Dedifferentiated amniotic fluid mesenchymal stem cell (primary cell): ENCODE measurements around the gene TXNDC16.

ENCODE experiments used
- DNase-seq: peaks from one replicate; pipeline ENCODE4 v3.0.0-alpha.2; 2016; ENCODE audit errors: extremely low spot score

TXNDC16 gene

DNA sequence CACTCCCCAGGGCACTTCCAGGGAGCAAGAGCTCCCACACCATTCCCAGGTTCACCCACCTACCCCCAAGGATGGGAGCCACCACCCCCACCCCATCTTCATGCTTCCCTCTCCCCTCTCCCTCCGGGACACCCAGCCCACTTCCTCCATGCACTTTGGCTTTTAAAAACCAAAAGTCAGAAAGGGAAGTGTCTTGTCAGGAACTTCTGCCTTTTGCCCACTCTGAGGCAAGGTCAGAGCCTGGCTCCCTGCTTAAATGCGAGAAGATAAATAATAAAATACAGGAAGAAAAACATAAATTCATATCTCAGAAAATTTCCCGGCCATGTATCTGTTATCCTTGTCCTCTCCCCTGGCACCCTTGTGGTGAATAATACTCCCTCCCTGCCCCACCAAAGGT, 156.6 kb downstream of the TXNDC16 start:
- DNase-seq: no peak

DNA sequence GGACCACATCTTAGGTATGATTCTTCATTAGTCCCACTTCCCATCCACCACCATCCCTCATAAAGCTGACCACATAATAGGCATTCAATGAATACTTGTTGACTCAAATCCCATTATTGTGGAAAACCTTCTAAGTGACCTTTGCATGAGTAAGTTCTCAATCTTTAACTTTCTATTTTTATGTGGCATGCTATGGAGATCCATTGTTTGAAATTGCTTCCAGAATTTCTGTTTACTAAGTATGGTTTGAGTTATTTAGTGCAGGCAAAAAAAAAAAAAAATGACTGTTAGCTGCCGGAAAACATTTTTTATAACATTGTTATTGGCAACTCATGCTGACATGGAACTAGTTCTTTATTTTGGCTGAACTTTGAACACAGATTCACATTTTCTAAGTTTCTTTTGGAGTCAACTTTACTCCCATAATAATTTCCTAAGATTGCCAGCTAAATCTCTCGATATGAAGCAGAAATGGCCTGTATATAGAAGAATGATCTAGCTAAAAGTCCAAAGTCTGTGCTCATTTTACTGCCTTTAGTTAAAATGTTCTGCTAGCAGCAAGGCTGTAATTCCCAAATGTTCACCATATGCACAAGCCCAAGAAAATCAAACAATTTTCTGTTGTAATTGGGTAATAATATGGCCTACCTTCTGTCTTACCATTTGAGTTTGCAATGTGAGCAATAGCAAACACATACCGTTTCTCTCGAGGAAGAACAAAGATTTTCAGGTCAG, 160.3 kb downstream of the TXNDC16 start:
- peak; percentile 60 for DNase-seq
